Ascending aorta (tissue), 2 donors: ENCODE data around the gene B4GALNT3. TPM values are rescaled to one million over a fixed set of nuclear protein-coding genes. Genes with fewer than 3 reads are reported as not detected.

ENCODE experiments used
- DNase-seq, 2 donors: peaks; one replicate each; pipeline ENCODE4 v3.0.0-alpha.2; 2019; ENCODE audit warnings: low spot score in 2 of 2
- H3K27ac ChIP-seq, 2 donors: fragments of 200-600 bp; sonication (generic); one replicate each; pipeline ENCODE4 v1.5.1; 2016 to 2017; ENCODE audit warnings: mild to moderate bottlenecking in 1 of 2
- H3K27me3 ChIP-seq: fragments of 200-600 bp; sonication (generic); one replicate; pipeline ENCODE4 v1.5.1; 2017
- H3K36me3 ChIP-seq, 2 donors: fragments of 200-600 bp; sonication (generic); one replicate each; pipeline ENCODE4 v1.5.1; 2016
- H3K4me1 ChIP-seq, 2 donors: fragments of 200-600 bp; sonication (generic); one replicate each; pipeline ENCODE4 v1.5.1; 2016 to 2017; ENCODE audit warnings: mild to moderate bottlenecking in 1 of 2
- H3K4me3 ChIP-seq, 2 donors: fragments of 200-600 bp; sonication (generic); one replicate each; pipeline ENCODE4 v1.5.1; 2016 to 2017; ENCODE audit warnings: mild to moderate bottlenecking in 1 of 2
- H3K9me3 ChIP-seq, 2 donors: fragments of 200-600 bp; sonication (generic); one replicate each; pipeline ENCODE4 v1.5.1; 2016
- CTCF ChIP-seq, 3 experiments: fragments of 200-600 bp in 2 of 3; fragments of 450-650 bp in 1 of 3; sonication (generic) in 2 of 3; IDR thresholded peaks; one replicate each; pipeline ENCODE4 v1.5.1; 2016 to 2019; ENCODE audit warnings: antibody characterized with exemption in 3 of 3, mild to moderate bottlenecking in 1 of 3, moderate library complexity in 1 of 3
- intact Hi-C: fragments of 100-400 bp; cut with DNase I; formaldehyde crosslinking; loops from one replicate; pipeline ENCODE4 v1.15.1; 2023
- total RNA-seq: library from RNA; depleted of rRNA; stranded (reverse); fragments of >200 nt; gene quantifications from one replicate; pipeline ENCODE4 v1.1.0, GENCODE V29; 2016

B4GALNT3 gene
- total RNA-seq, 1 donor from 2014 or later: 10.4 TPM

- Histone ChIP-seq H3K27ac (peak overlapping the region; percentile 79 to 83), H3K4me1 (peaks cover 8 to 45% of the 10 kb centered on the region in 2 donors), H3K9me3 (no peaks in the 10 kb centered on the region), H3K27me3 (no peaks in the 10 kb centered on the region), H3K36me3 (no peaks in the 10 kb centered on the region), H3K4me3 (no peak overlapping the region)
- no peak for TF ChIP-seq CTCF (IDR thresholded peaks at IDR 0.05)
- peak in 1 of 2 donors; percentile 64 for DNase-seq
- intact Hi-C loops: loop anchor here (10.0 kb wide), 1 partner anchor 350 kb away; no protein-coding TSS in a partner anchor
Observed at GRCh38 chr12:464484-465267, 4.9 kb downstream of the B4GALNT3 start.

DNA sequence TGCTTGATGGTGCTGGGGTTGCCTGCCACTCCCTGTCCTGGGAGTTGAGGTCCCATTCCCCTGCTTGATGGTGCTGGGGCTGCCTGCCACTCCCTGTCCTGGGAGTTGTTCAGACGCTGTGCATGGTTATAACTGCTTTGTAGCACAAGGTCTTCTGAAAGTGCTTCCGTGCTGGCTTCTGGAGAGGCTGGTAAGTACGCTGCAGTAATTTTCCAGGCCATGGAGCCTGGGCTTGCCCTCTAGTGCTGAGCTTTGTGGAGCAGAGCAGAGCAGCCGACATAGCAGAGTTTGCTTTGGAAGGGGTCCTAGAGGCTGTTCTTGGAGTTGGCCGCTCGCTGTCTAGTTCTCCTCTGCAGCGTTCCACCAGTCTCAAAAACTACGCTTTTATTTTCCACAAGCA is 6.3 kb downstream of the B4GALNT3 start:
- intact Hi-C loops: loop anchor here (10.0 kb wide), 1 partner anchor 349 kb away; no protein-coding TSS in a partner anchor
- no peaks in the 10 kb centered on the region for H3K27me3 ChIP-seq
- peak in 1 of 2 donors; percentile 87 for DNase-seq
- H3K27ac ChIP-seq: peak overlapping the region; percentile 79 to 83
- TF ChIP-seq CTCF (IDR thresholded peaks at IDR 0.05): no peak
- H3K9me3 ChIP-seq: no peaks in the 10 kb centered on the region
- H3K36me3 ChIP-seq: no peaks in the 10 kb centered on the region
- peak overlapping the region; percentile 14 to 23 for H3K4me3 ChIP-seq
- peaks cover 8 to 45% of the 10 kb centered on the region in 2 donors for H3K4me1 ChIP-seq

GRCh38 chr12:466762-467161 is 7.0 kb downstream of the B4GALNT3 start:
- intact Hi-C loops: loop anchor here (1.0 to 10.0 kb wide), 2 partner anchors 15 to 348 kb away; no protein-coding TSS in a partner anchor
- H3K4me3 ChIP-seq: peak overlapping the region in 1 of 2 donors; percentile 14
- H3K27ac ChIP-seq: peak overlapping the region; percentile 79 to 83
- H3K36me3 ChIP-seq: no peaks in the 10 kb centered on the region
- no peaks in the 10 kb centered on the region for H3K27me3 ChIP-seq
- TF ChIP-seq CTCF (IDR thresholded peaks at IDR 0.05): no peak
- no peaks in the 10 kb centered on the region for H3K9me3 ChIP-seq
- DNase-seq: peak in 1 of 2 donors; percentile 33
- H3K4me1 ChIP-seq: peaks cover 8 to 40% of the 10 kb centered on the region in 2 donors

DNA sequence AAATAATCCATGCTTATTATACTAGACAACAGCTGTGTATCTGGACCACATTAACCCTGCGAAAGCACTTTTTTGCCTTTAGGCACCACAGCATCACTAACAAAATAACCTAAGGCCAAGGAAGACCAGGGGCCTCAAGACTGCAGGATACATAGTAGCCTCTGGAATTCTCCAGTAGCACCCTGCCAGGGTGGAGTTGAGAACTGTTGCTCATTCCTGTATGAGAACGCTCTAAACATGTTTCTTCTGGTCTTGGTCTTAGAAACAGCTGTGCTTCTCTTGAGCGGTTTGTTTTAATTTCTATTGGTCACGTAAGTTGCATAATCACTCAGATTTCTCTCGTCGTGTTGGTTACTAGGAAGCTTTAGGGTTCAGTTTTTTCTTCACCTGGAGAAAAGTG is 7.9 kb downstream of the B4GALNT3 start:
- peak overlapping the region; percentile 79 to 83 for H3K27ac ChIP-seq
- intact Hi-C loops: loop anchor here (1.0 to 10.0 kb wide), 2 partner anchors 14 to 347 kb away; no protein-coding TSS in a partner anchor
- DNase-seq: peak in 1 of 2 donors; percentile 46
- no peak for TF ChIP-seq CTCF (IDR thresholded peaks at IDR 0.05)
- no peaks in the 10 kb centered on the region for H3K27me3 ChIP-seq
- H3K36me3 ChIP-seq: no peaks in the 10 kb centered on the region
- no peaks in the 10 kb centered on the region for H3K9me3 ChIP-seq
- no peak overlapping the region for H3K4me3 ChIP-seq
- H3K4me1 ChIP-seq: peaks cover 8 to 44% of the 10 kb centered on the region in 2 donors

DNA sequence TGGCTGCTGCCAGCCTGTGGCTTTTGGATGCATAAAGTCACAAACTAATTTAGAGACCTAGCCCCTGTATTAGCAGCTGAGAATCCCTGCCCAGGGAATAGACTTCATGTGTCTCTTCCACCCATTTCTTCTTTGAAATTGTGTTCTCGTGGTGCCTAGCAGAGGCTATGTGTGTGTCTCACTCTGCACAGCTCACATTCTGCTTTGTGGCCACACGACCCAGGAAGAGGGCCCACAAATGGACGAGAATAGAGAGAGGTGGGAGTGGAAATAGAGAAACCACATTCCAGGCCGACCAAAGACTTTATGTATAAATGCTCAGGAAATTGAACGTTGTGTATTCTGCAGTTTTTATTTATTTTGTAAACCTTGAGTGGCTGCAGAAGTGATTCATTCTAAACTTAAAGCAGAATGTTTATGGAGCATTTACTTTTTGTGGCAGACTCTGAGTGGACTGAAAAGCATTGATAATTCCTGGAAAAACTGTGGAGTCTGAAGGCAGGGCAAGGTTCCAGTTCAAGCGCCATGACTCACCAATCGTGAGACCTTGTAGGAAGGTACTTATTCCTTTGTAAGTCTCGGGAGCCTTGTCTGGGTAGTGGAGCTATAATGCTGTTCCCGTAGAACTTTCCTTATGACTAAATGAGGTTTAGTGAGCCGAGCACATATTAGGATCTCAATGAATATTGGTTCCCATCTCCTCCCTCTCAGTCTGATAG is 9.1 kb downstream of the B4GALNT3 start:
- TF ChIP-seq CTCF (IDR thresholded peaks at IDR 0.05): no peak
- Histone ChIP-seq H3K27ac (peak overlapping the region; percentile 66 to 79), H3K4me1 (peaks cover 8 to 44% of the 10 kb centered on the region in 2 donors), H3K27me3 (no peaks in the 10 kb centered on the region), H3K9me3 (no peaks in the 10 kb centered on the region), H3K4me3 (no peak overlapping the region), H3K36me3 (no peaks in the 10 kb centered on the region)
- intact Hi-C loops: loop anchor here (10.0 kb wide), 1 partner anchor 346 kb away; no protein-coding TSS in a partner anchor
- DNase-seq: peak in 1 of 2 donors; percentile 78
